Natural killer cell (primary cell): ENCODE data around the gene HGS. TPM values are rescaled to one million over a fixed set of nuclear protein-coding genes. Genes with fewer than 3 reads are reported as not detected.

Source experiments
- ATAC-seq, 3 donors: fragments of 150-1000 bp in 2 of 3; fragments of 200-7000 bp in 1 of 3; cut with Tn5 transposase; 1 replicate in 1 of 3; 2 replicates in 2 of 3; pipeline ENCODE4 v1.10.0; 2021; ENCODE audit warnings: mild to moderate bottlenecking in 2 of 3, moderate library complexity in 2 of 3
- DNase-seq, 2 donors: peaks; one replicate each; pipeline versions ENCODE4 v3.0.0 to v3.0.0-alpha.2; 2013 to 2021; ENCODE audit warnings: mixed read lengths in 1 of 2
- H3K27ac ChIP-seq: one replicate; pipeline ENCODE4 v1.5.1; 2013; ENCODE audit warnings: mild to moderate bottlenecking, low read length
- H3K27me3 ChIP-seq: one replicate; pipeline ENCODE4 v1.6.1; 2013; ENCODE audit warnings: low read length; ENCODE audit not compliant: control insufficient read depth, insufficient read depth
- H3K36me3 ChIP-seq: one replicate; pipeline ENCODE4 v1.6.1; 2013; ENCODE audit warnings: low read length; ENCODE audit not compliant: control insufficient read depth, insufficient read depth
- H3K4me1 ChIP-seq: one replicate; pipeline ENCODE4 v1.6.1; 2013; ENCODE audit warnings: low read length; ENCODE audit not compliant: control insufficient read depth, insufficient read depth
- H3K4me3 ChIP-seq: one replicate; pipeline ENCODE4 v1.5.1; 2013; ENCODE audit warnings: low read length
- H3K9me3 ChIP-seq: one replicate; pipeline ENCODE4 v1.6.1; 2013; ENCODE audit warnings: low read length; ENCODE audit not compliant: control insufficient read depth, insufficient read depth
- H3K27ac Mint-ChIP-seq, 2 donors: one replicate each; pipeline ENCODE4 v1.8.0; 2022; ENCODE audit warnings: mild to moderate bottlenecking in 2 of 2, mixed read lengths in 2 of 2, moderate library complexity in 1 of 2
- H3K27me3 Mint-ChIP-seq, 2 donors: one replicate each; pipeline ENCODE4 v1.8.0; 2022; ENCODE audit warnings: low read depth in 2 of 2, mixed read lengths in 2 of 2
- H3K36me3 Mint-ChIP-seq: one replicate; pipeline ENCODE4 v1.8.0; 2022; ENCODE audit warnings: mixed read lengths
- H3K4me1 Mint-ChIP-seq, 2 donors: one replicate each; pipeline ENCODE4 v1.8.0; 2022; ENCODE audit warnings: mixed read lengths in 2 of 2
- H3K4me3 Mint-ChIP-seq: one replicate; pipeline ENCODE4 v1.8.0; 2022; ENCODE audit warnings: mild to moderate bottlenecking, moderate library complexity, mixed read lengths
- H3K9me3 Mint-ChIP-seq, 2 donors: one replicate each; pipeline ENCODE4 v1.8.0; 2022; ENCODE audit warnings: mixed read lengths in 2 of 2
- WGBS: methylation state at CpG from one replicate; pipeline ENCODE4 v1.1.7; 2013; ENCODE audit warnings: missing lambda C conversion rate; ENCODE audit not compliant: insufficient coverage; 5-methylcytosine and 5-hydroxymethylcytosine counted together
- intact Hi-C: fragments of 100-400 bp; cut with micrococcal nuclease; formaldehyde crosslinking; loops from one replicate; pipeline ENCODE4 v1.14.2; 2022
- total RNA-seq, 4 donors: library from RNA; stranded (reverse); fragments of 120-200 nt in 1 of 4; gene quantifications; one replicate each; pipeline versions ENCODE4 v1.2.3 to v1.2.4, GENCODE V29; 2013 to 2022
- TF ChIP-seq, protein P1 (sequence below): fragments of 200-600 bp; IDR thresholded peaks from one replicate; pipeline ENCODE4 v1.8.0; 2022; ENCODE audit warnings: antibody characterized with exemption

HGS gene
- total RNA-seq, 3 donors from 2014 or later (not counting 1 experiment from before 2014, with no cell fraction given) = 179 to 186 (median 181) TPM

DNA sequence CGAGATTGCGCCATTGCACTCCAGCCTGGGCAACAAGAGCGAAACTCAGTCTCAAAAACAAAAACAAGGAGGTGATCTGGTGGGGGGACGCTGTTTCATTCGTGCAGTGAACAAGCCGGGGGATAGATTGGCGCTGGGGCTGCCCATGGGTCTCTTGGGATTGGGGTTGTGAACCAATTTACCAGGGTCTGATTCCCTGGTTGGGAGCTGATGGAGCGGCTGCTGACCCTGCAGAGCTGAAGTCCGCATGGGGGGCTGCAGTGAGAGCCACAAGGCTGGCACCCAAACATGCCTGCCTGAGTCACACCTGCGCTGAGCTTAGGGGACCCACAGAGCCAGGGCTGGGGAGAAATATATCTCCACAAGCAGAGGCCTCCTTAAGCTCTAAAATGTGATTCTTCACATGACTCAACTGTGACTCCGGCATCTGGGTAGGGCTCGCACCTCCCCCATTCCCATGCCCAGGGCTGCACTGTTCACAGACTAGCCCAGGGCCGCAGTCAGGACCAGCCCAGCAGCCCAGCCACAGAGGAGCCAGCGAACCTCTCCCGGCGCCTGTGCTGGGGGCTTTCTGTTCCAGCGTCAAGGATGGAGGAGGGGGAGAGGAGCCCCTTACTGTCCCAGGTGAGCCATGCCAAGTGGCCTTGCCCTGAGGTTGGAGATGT, 41.9 kb upstream of the HGS start:
- Histone ChIP-seq H3K27me3 (no peaks in the 10 kb centered on the region), H3K4me3 (no peak overlapping the region), H3K4me1 (peaks cover 6% of the 10 kb centered on the region), H3K9me3 (no peaks in the 10 kb centered on the region), H3K36me3 (no peaks in the 10 kb centered on the region), H3K27ac (no peak overlapping the region)
- no peaks in the 10 kb centered on the region for H3K36me3 Mint-ChIP-seq
- intact Hi-C loops = no loop called here
- DNase-seq (no peak), ATAC-seq (no peak)
- TF ChIP-seq, protein P1, sequence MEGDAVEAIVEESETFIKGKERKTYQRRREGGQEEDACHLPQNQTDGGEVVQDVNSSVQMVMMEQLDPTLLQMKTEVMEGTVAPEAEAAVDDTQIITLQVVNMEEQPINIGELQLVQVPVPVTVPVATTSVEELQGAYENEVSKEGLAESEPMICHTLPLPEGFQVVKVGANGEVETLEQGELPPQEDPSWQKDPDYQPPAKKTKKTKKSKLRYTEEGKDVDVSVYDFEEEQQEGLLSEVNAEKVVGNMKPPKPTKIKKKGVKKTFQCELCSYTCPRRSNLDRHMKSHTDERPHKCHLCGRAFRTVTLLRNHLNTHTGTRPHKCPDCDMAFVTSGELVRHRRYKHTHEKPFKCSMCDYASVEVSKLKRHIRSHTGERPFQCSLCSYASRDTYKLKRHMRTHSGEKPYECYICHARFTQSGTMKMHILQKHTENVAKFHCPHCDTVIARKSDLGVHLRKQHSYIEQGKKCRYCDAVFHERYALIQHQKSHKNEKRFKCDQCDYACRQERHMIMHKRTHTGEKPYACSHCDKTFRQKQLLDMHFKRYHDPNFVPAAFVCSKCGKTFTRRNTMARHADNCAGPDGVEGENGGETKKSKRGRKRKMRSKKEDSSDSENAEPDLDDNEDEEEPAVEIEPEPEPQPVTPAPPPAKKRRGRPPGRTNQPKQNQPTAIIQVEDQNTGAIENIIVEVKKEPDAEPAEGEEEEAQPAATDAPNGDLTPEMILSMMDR = no peak
- no peak overlapping the region for H3K4me3 Mint-ChIP-seq
- 89% methylated on average over 17 of the region's 17 CpGs for WGBS
- H3K4me1 Mint-ChIP-seq = no peaks in the 10 kb centered on the region
- H3K9me3 Mint-ChIP-seq = no peaks in the 10 kb centered on the region
- H3K27ac Mint-ChIP-seq = no peak overlapping the region
- no peaks in the 10 kb centered on the region for H3K27me3 Mint-ChIP-seq

DNA sequence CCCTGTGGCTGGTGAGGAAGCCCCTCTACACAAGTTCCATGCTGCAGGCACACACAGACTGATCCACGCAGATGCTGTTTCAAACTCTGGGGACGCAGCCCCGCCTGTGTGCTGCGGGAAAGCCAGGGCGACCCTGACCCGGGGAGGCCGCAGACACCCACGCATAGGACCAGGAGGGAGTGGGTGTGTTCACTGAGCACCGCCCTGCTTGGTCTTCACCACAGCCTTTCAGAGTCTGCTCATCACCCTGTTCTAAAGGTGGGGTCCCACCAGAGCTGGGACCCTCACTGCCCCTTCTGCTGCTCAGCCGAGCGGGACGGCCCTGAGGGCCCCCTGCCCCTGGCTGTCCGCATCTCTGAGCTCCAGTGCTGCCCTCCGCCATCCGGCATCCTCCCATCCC, 39.3 kb upstream of the HGS start:
- no peak for ATAC-seq
- peaks cover 3% of the 10 kb centered on the region for H3K27me3 ChIP-seq
- peaks cover 0 to 6% of the 10 kb centered on the region in 2 donors for H3K27me3 Mint-ChIP-seq

DNA sequence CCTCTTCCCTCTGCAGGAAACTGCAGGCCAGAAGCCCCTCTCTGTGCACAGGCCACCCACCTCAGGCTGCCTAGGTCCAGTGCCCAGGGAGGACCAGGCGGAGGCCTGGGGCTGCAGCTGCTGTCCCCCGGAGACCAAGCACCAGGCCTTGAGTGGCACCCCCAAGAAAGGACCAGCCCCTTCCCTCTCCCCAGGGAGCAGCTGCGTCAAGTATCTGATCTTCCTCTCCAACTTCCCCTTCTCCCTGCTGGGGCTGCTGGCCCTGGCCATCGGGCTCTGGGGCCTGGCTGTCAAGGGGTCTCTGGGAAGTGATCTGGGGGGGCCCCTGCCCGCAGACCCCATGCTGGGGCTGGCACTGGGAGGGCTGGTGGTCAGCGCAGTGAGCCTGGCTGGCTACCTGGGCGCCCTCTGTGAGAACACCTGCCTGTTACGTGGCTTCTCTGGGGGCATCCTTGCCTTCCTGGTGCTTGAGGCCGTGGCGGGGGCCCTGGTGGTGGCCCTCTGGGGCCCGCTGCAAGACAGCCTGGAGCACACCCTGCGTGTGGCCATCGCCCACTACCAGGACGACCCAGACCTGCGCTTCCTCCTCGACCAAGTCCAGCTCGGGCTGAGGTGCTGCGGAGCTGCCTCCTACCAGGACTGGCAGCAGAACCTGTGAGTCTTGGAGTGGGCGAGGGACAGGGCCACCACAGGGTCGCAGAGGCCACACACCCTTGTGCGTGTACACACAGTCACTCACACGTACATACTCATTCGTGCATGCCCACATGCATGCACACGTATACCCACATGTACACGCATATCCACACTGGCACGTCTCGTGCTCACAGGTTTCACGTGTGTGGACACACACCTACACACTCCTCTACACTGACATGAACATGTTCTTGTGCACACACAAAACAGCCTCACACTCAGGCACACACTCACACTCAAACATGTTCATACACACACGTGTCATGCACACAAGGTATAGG, 38.5 kb upstream of the HGS start:
- H3K36me3 ChIP-seq = no peaks in the 10 kb centered on the region
- no peak overlapping the region for H3K27ac ChIP-seq
- no peak overlapping the region for H3K4me3 ChIP-seq
- H3K27me3 Mint-ChIP-seq = peaks cover 0 to 6% of the 10 kb centered on the region in 2 donors
- no peak overlapping the region for H3K27ac Mint-ChIP-seq
- TF ChIP-seq, protein P1 = no peak
- no peak overlapping the region for H3K4me3 Mint-ChIP-seq
- intact Hi-C loops = no loop called here
- WGBS = 84% methylated on average over 29 of the region's 29 CpGs
- no peaks in the 10 kb centered on the region for H3K36me3 Mint-ChIP-seq
- DNase-seq = no peak
- no peaks in the 10 kb centered on the region for H3K9me3 Mint-ChIP-seq
- no peak for ATAC-seq
- H3K4me1 Mint-ChIP-seq = peaks cover 0 to 4% of the 10 kb centered on the region in 2 donors
- peaks cover 3% of the 10 kb centered on the region for H3K27me3 ChIP-seq
- no peaks in the 10 kb centered on the region for H3K4me1 ChIP-seq
- peaks cover 3% of the 10 kb centered on the region for H3K9me3 ChIP-seq

More for the DNA sequence above, 39.3 kb upstream of the HGS start:
- H3K4me1 ChIP-seq = no peaks in the 10 kb centered on the region
- TF ChIP-seq, protein P1 = no peak
- 95% methylated on average over 15 of the region's 15 CpGs for WGBS
- no peaks in the 10 kb centered on the region for H3K36me3 ChIP-seq
- no peak for DNase-seq
- H3K36me3 Mint-ChIP-seq = no peaks in the 10 kb centered on the region
- no peak overlapping the region for H3K4me3 ChIP-seq
- H3K9me3 ChIP-seq = peaks cover 3% of the 10 kb centered on the region
- no peak overlapping the region for H3K27ac ChIP-seq
- intact Hi-C loops = no loop called here
- H3K4me1 Mint-ChIP-seq = peaks cover 0 to 4% of the 10 kb centered on the region in 2 donors
- H3K27ac Mint-ChIP-seq = no peak overlapping the region
- H3K4me3 Mint-ChIP-seq = no peak overlapping the region
- no peaks in the 10 kb centered on the region for H3K9me3 Mint-ChIP-seq
